ENCODE data around the gene CCDC157.

The CCDC157 gene

GRCh38 chr22:30416403-30416802 lies 59.6 kb downstream of the CCDC157 start:
- DNase-seq, result no peak

DNA sequence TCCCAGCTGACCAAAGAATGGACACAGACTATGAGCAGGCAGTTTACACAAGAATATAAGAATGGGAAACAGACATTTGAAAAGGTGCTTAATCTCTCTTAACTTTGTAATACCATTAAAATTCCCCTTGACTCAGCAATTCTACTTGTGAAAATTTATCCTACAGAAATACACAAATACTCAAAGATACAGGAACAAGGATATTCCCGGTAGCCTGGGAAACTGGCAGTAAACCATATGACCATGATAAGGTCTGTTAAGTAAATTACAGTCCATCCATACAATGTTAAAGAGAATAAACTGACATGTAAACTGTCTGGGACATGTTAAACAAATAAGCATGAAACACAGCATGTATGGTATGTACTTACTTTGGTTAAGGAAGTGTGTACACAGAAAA lies 60.0 kb downstream of the CCDC157 start:
- no peak for DNase-seq

DNA sequence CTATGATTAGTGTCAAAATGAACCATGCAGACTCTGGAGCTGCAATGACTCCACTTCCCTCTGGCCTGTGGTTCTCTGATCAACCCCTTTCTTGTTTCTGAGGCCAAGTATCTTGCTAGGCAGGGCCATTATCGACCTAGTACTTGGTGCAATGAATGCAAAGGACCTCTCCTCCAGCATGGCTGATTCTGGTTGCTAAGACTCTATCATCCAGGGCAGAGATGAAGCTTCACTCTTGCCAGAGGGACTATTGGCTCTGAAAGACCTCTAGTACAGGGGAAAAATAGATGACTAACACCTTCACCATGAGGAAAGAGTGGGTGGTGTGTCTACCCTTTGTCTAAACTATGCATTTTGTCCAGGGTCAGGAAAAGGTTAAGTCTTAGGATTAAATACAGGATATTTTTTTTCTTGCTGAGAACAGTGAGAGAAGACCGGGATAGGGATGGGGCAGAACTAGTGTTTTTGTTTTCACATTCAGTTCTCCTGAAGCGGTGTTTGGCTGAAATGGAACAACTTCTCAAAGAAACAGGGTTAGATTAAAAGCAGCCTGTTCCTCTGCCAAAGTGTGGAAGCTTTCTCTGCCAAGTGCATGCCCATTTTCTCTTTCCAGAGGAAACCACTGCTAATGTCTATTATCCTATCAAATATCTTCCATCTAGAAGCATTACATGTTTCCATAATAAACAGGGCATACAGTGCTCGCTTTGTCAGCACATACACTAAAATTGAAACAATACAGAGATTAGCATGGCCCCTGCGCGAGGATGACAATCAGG lies 63.7 kb downstream of the CCDC157 start:
- no peak for DNase-seq

GRCh38 chr22:30421695-30422480 lies 65.1 kb downstream of the CCDC157 start:
- DNase-seq, result no peak

GRCh38 chr22:30422481-30423300 lies 65.9 kb downstream of the CCDC157 start:
- no peak for DNase-seq

- no peak for DNase-seq
Observed at GRCh38 chr22:30423301-30423958, 66.6 kb downstream of the CCDC157 start.

- DNase-seq, result peak; percentile 94
Observed at GRCh38 chr22:30423959-30424533, 67.2 kb downstream of the CCDC157 start.

DNA sequence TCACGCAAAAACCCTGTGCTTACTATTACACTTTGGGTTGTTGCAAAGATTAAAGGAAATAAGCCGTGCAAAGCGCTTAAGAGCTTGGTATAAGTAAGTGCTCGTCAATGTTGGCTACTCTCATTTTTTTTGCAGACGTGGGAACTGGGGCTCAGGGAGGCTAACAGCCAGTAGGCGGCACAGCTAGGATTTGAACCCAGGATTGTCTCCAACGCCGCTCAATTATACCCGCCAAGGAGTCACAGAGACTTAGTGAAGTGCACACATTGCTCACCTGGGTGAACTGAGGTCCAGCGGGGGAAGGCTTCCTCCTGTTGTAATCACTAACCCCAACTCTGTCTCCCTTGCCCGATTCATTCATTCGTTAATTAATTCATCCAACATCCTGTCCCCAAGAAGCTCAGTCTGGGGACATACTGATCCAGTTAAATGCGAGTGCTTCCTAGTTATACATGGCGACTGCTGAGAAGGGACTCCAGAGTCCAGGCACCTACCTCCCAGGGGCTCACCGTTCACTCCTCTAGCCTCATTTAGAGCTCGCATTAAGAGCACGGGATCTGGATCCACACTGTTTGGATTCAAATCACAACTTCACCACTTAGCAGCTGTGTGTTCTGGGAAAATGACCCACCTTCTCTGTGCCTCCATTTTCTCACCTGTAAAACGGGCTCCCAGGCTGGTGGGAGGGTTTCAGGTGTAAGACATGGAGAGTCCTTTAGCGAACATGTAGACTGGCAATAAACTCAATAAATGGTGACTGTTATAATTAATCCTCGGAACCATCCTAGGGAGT lies 67.9 kb downstream of the CCDC157 start:
- no peak for DNase-seq

DNA sequence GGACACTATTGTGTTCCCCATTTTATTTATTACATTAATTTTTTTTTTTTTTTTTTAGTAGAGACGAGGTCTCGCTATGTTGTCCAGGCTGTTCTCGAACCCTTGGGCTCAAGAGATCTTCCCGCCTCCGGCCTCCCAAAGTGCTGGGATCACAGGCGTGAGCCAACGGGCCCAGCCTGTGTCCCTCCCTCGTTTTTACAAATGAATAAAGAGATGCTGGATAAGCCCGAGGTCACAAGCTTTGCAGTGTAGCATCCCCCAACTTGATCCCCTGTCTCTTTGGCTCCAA lies 68.5 kb downstream of the CCDC157 start:
- no peak for DNase-seq

- DNase-seq, result no peak
Observed at GRCh38 chr22:30425616-30426387, 69.0 kb downstream of the CCDC157 start, which contains the start of gene MTFP1. TSS of gene MTFP1 (plus strand) at chr22:30425768. CDS start at chr22:30425880, 112 bp downstream.

All from NCI-H2107 (cell line).